ENCODE results near the gene ZC3H4. TPM values are rescaled to one million over a fixed set of nuclear protein-coding genes. Genes with fewer than 3 reads are reported as not detected.

Gene ZC3H4
- polyA plus RNA-seq, 2 donors = 8.4 to 13.5 TPM

- 33 to 40% methylated on average over 14 of the region's 14 CpGs for WGBS, 2 donors
- Histone ChIP-seq H3K4me1 (ENCODE audit: control insufficient read depth in 2 of 2, insufficient read depth in 2 of 2, low read length in 1 of 2) (peaks cover 10 to 15% of the 10 kb centered on the region in 2 donors), H3K9me3 (ENCODE audit: control insufficient read depth in 2 of 2, insufficient read depth in 1 of 2, low read depth in 1 of 2, low read length in 1 of 2) (peaks cover 0 to 3% of the 10 kb centered on the region in 2 donors), H3K27me3 (ENCODE audit: control insufficient read depth in 1 of 2, insufficient read depth in 2 of 2, low read length in 2 of 2) (peaks cover 5 to 34% of the 10 kb centered on the region in 2 donors), H3K36me3 (ENCODE audit: control insufficient read depth in 2 of 2, insufficient read depth in 2 of 2, low read length in 1 of 2) (no peaks in the 10 kb centered on the region), H3K4me3 (ENCODE audit: low read depth in 1 of 2, low read length in 2 of 2) (no peak overlapping the region), H3K27ac (ENCODE audit: low read depth in 2 of 2, low read length in 1 of 2) (no peak overlapping the region)
Observed at GRCh38 chr19:47022140-47022536, 91.4 kb downstream of the ZC3H4 start.

GRCh38 chr19:47021536-47022139 lies 91.9 kb downstream of the ZC3H4 start:
- Histone ChIP-seq H3K4me1 (ENCODE audit: control insufficient read depth in 2 of 2, insufficient read depth in 2 of 2, low read length in 1 of 2) (peaks cover 10 to 15% of the 10 kb centered on the region in 2 donors), H3K27me3 (ENCODE audit: control insufficient read depth in 1 of 2, insufficient read depth in 2 of 2, low read length in 2 of 2) (peaks cover 5 to 34% of the 10 kb centered on the region in 2 donors), H3K4me3 (ENCODE audit: low read depth in 1 of 2, low read length in 2 of 2) (no peak overlapping the region), H3K36me3 (ENCODE audit: control insufficient read depth in 2 of 2, insufficient read depth in 2 of 2, low read length in 1 of 2) (no peaks in the 10 kb centered on the region), H3K9me3 (ENCODE audit: control insufficient read depth in 2 of 2, insufficient read depth in 1 of 2, low read depth in 1 of 2, low read length in 1 of 2) (peaks cover 0 to 3% of the 10 kb centered on the region in 2 donors), H3K27ac (ENCODE audit: low read depth in 2 of 2, low read length in 1 of 2) (no peak overlapping the region)
- WGBS, 2 donors = 5 to 6% methylated on average over 50 of the region's 50 CpGs

GRCh38 chr19:47020992-47021496 lies 92.5 kb downstream of the ZC3H4 start:
- 1% methylated on average over 32 to 37 of the region's 37 CpGs for WGBS, 2 donors
- H3K4me1 ChIP-seq (ENCODE audit: control insufficient read depth in 2 of 2, insufficient read depth in 2 of 2, low read length in 1 of 2) = peaks cover 10 to 15% of the 10 kb centered on the region in 2 donors
- H3K9me3 ChIP-seq (ENCODE audit: control insufficient read depth in 2 of 2, insufficient read depth in 1 of 2, low read depth in 1 of 2, low read length in 1 of 2) = peaks cover 0 to under 1% of the 10 kb centered on the region in 2 donors
- H3K4me3 ChIP-seq (ENCODE audit: low read depth in 1 of 2, low read length in 2 of 2) = peak overlapping the region in 1 of 2 donors; percentile 14
- no peak overlapping the region for H3K27ac ChIP-seq (ENCODE audit: low read depth in 2 of 2, low read length in 1 of 2)
- peaks cover 5 to 34% of the 10 kb centered on the region in 2 donors for H3K27me3 ChIP-seq (ENCODE audit: control insufficient read depth in 1 of 2, insufficient read depth in 2 of 2, low read length in 2 of 2)
- H3K36me3 ChIP-seq (ENCODE audit: control insufficient read depth in 2 of 2, insufficient read depth in 2 of 2, low read length in 1 of 2) = no peaks in the 10 kb centered on the region

GRCh38 chr19:47020132-47020805 lies 93.3 kb downstream of the ZC3H4 start:
- Histone ChIP-seq H3K27me3 (ENCODE audit: control insufficient read depth in 1 of 2, insufficient read depth in 2 of 2, low read length in 2 of 2) (peaks cover 5 to 34% of the 10 kb centered on the region in 2 donors), H3K4me1 (ENCODE audit: control insufficient read depth in 2 of 2, insufficient read depth in 2 of 2, low read length in 1 of 2) (peaks cover 10 to 15% of the 10 kb centered on the region in 2 donors), H3K27ac (ENCODE audit: low read depth in 2 of 2, low read length in 1 of 2) (no peak overlapping the region), H3K4me3 (ENCODE audit: low read depth in 1 of 2, low read length in 2 of 2) (peak overlapping the region in 1 of 2 donors; percentile 35), H3K9me3 (ENCODE audit: control insufficient read depth in 2 of 2, insufficient read depth in 1 of 2, low read depth in 1 of 2, low read length in 1 of 2) (no peaks in the 10 kb centered on the region), H3K36me3 (ENCODE audit: control insufficient read depth in 2 of 2, insufficient read depth in 2 of 2, low read length in 1 of 2) (no peaks in the 10 kb centered on the region)
- 1 to 2% methylated on average over 42 to 62 of the region's 62 CpGs for WGBS, 2 donors

- H3K27ac ChIP-seq (ENCODE audit: low read depth in 2 of 2, low read length in 1 of 2) = no peak within 1 kb of the TSS
- peaks cover 5 to 34% of the 10 kb centered on the region in 2 donors for H3K27me3 ChIP-seq (ENCODE audit: control insufficient read depth in 1 of 2, insufficient read depth in 2 of 2, low read length in 2 of 2)
- H3K4me3 ChIP-seq (ENCODE audit: low read depth in 1 of 2, low read length in 2 of 2) = peak within 1 kb of the TSS in 1 of 2 donors; percentile 35
- H3K36me3 ChIP-seq (ENCODE audit: control insufficient read depth in 2 of 2, insufficient read depth in 2 of 2, low read length in 1 of 2) = no peaks in the 10 kb centered on the region
- no peaks in the 10 kb centered on the region for H3K9me3 ChIP-seq (ENCODE audit: control insufficient read depth in 2 of 2, insufficient read depth in 1 of 2, low read depth in 1 of 2, low read length in 1 of 2)
- H3K4me1 ChIP-seq (ENCODE audit: control insufficient read depth in 2 of 2, insufficient read depth in 2 of 2, low read length in 1 of 2) = peaks cover 10 to 15% of the 10 kb centered on the region in 2 donors
- 3% methylated on average over 49 to 58 of the region's 58 CpGs for WGBS, 2 donors
Observed at GRCh38 chr19:47019431-47020041, 94.0 kb downstream of the ZC3H4 start, which contains the start of gene NPAS1. Gene NPAS1 (plus strand): TSS chr19:47019837. CDS start chr19:47021048, 1,211 bp downstream.

GRCh38 chr19:47018923-47019322 lies 94.7 kb downstream of the ZC3H4 start:
- peaks cover 10 to 15% of the 10 kb centered on the region in 2 donors for H3K4me1 ChIP-seq (ENCODE audit: control insufficient read depth in 2 of 2, insufficient read depth in 2 of 2, low read length in 1 of 2)
- H3K4me3 ChIP-seq (ENCODE audit: low read depth in 1 of 2, low read length in 2 of 2) = no peak overlapping the region
- no peak overlapping the region for H3K27ac ChIP-seq (ENCODE audit: low read depth in 2 of 2, low read length in 1 of 2)
- H3K27me3 ChIP-seq (ENCODE audit: control insufficient read depth in 1 of 2, insufficient read depth in 2 of 2, low read length in 2 of 2) = peaks cover 5 to 34% of the 10 kb centered on the region in 2 donors
- no peaks in the 10 kb centered on the region for H3K36me3 ChIP-seq (ENCODE audit: control insufficient read depth in 2 of 2, insufficient read depth in 2 of 2, low read length in 1 of 2)
- H3K9me3 ChIP-seq (ENCODE audit: control insufficient read depth in 2 of 2, insufficient read depth in 1 of 2, low read depth in 1 of 2, low read length in 1 of 2) = no peaks in the 10 kb centered on the region
- WGBS, 2 donors = 43 to 53% methylated on average over 13 of the region's 13 CpGs

Other genes with a start within 250 kb of the ZC3H4 start
- 1 to 10 TPM in 1 of 2 donors, under 1 TPM in 1; 0.56 to 1.2 TPM for gene NPAS1, start 93.9 kb downstream of the ZC3H4 start, polyA plus RNA-seq
- 10 to 100 TPM in 1 of 2 donors, 1 to 10 TPM in 1; 6.1 to 58.0 TPM for gene TMEM160, start 65.2 kb downstream of the ZC3H4 start, polyA plus RNA-seq
- gene SAE1, start 17.1 kb upstream of the ZC3H4 start, polyA plus RNA-seq = 10 to 100 TPM; 17.1 to 53.4 TPM
- 1 to 10 TPM; 1.4 to 1.8 TPM for gene BBC3, start 117.4 kb upstream of the ZC3H4 start, polyA plus RNA-seq
- 10 to 100 TPM; 12.9 to 22.2 TPM for gene CCDC9, start 142.7 kb upstream of the ZC3H4 start, polyA plus RNA-seq
- gene INAFM1, start 161.1 kb upstream of the ZC3H4 start, polyA plus RNA-seq = 1 to 10 TPM; 5.6 to 7.4 TPM
- gene C5AR1, start 196.1 kb upstream of the ZC3H4 start, polyA plus RNA-seq = under 1 TPM; 0.71 to 0.96 TPM
- under 1 TPM; 0.12 to 0.29 TPM for gene C5AR2, start 218.4 kb upstream of the ZC3H4 start, polyA plus RNA-seq
- 10 to 100 TPM in 1 of 2 donors, 1 to 10 TPM in 1; 9.4 to 15.6 TPM for gene DHX34, start 235.5 kb upstream of the ZC3H4 start, polyA plus RNA-seq